C1 segment of cervical spinal cord (tissue), 14 donors: ENCODE measurements around the gene DHRS2.
"Not testable (repeated sequence)": the region's sequence is repeated elsewhere in the genome, so short reads cannot be mapped to it uniquely, and the experiment has no call there.

ENCODE experiments used
- DNase-seq, 14 donors: peaks; one replicate each; lab custom pipeline; 2025; lab: John Stamatoyannopoulos, UW

Gene DHRS2

DNA sequence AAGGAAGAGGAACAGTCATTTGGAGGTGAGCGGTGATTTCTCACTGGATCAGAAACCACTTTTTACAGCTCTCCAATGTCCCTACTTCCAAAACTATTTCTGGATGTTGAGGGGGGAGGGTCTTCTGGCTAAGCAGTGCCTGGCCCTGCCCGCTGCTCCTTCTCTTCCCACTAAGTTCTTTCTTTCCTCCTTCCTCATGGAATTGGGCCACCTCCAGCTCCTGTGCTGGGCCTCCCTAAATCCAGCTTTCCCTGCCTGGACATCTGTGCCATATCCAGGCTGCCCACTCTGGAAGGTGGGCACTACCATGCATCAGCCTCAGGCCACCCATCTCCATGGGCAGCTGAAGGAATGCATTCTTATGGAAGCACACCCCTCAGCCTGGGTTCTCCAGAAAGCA is 11.5 kb downstream of the DHRS2 start:
- DNase-seq, result no peak

- no peak for DNase-seq
These were observed 12.7 kb downstream of the DHRS2 start for GRCh38 chr14:23648764-23649460.

GRCh38 chr14:23650506-23650905 is 14.3 kb downstream of the DHRS2 start:
- no peak for DNase-seq

DNA sequence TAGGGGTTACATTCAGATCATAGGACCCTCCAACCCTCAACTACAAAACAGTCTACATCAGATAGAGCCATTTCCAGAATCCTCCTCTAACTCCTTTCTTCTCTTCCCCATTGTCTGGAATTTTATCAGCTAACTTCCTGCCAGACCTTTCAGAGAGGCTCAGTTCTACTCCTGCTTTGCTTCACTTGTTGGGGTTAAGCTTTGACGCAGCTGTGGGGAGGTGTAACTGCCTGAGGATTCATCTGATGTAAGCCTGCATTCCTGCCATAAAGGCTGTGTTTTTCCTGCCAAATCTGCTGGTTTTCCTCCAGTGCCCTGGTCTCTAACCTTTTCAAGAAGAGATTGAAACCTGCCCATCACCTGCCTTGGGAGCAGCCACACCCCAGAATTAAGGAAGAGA is 16.9 kb downstream of the DHRS2 start:
- DNase-seq, result no peak

DNA sequence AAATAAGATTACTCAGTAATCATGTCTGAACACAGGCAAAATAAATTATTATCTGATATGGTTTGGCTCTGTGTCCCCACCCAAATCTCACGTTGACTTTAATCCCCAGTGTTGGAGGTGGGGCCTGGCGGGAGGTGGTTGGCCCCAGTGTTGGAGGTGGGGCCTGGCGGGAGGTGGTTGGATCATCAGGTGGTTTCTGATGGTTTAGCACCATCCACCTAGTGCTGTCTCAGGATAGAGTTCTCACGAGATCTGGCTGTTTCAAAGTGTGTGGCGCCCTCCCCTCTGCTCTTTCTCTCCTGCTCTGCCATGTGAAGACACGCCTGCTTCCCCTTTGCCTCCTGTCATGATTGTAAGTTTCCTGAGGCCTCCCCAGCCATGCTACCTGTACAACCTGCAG is 18.1 kb downstream of the DHRS2 start:
- DNase-seq, result no peak

- DNase-seq, result no peak
These were observed 21.9 kb downstream of the DHRS2 start for GRCh38 chr14:23657959-23658470.

DNA sequence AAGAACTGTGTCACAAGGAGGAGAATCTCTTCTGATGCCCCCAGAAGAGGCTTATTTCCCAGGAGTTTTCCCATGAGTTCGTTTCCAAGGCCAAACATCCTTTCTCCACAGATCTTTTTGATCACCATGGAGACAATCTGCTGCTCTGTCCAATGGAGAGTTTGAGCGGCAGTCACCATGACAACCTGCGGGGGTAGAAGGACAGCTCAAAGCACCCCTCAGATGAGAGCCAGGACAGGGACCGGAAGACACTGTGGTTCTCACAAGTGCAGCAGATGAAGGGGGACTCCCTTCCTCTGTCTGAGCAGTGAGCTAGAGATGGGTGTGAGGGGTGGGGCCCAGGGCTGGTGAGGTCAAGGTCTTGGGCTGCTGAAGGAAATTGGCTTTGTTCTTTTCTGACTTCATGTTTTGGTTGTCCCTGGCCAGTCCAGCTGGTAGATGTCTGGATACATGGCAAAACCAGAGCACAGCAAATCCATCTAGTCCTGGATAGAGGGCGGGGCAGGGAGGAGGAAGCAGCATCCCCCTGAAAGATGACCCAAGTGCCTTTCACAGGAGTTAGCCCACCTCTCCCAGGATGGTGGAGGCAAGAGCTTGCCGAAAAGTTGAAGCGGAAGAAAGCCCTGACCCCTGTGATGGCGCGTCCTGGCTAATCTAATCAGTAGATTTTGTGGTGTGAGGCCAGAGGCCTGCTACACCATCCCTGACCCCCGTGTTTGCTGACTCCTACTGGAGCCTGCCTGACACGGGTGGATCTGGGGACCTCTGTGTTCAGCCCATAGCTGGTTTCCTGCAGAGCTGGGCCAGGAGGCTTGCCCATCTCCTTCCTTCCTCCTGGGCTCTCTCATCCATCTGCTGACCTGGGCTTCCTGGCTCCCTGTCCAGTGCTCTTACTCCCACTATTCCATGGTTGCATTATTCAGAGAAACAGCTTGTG is 24.4 kb downstream of the DHRS2 start:
- DNase-seq, result no peak

DNA sequence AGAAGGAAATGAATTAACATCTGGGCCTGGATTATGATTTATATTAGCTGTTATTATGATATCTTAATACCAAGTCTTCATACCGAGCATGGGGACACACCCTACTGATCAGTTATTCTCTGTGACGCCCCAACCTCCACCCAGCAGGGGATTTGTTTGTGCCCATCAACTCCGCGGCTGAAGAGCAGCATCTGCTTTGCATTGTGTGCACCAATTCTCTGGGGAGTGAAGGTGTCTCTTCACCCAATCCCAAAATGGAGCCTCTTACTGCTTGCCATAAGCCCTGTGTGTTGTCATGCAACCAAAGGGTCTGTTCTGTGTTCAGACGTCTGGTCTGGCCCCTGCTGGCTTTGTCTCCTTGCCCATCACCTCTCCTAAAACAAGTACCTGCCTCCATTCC is 25.4 kb downstream of the DHRS2 start:
- DNase-seq, result no peak

GRCh38 chr14:23663127-23663526 is 27.0 kb downstream of the DHRS2 start:
- DNase-seq, result no peak

DNA sequence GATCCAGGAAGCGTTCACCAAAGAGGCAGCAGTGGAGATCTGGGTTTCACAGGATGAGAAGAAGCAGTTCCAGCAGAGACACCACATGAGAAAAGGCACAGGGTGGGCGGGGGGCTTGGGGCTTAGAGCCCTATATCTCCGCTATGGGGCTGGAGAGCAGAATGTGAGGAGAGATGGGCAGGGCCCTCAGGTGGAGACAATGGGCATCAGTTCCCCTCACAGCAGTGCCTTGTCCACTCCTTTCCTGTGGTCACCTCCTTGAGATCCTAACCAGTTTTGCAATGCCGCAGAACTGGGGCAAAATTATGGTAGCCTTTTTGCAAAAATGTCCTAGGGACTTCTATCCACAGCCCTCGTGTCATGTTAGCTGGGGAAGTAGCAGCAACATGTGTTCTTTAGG is 27.5 kb downstream of the DHRS2 start:
- no peak for DNase-seq

DNA sequence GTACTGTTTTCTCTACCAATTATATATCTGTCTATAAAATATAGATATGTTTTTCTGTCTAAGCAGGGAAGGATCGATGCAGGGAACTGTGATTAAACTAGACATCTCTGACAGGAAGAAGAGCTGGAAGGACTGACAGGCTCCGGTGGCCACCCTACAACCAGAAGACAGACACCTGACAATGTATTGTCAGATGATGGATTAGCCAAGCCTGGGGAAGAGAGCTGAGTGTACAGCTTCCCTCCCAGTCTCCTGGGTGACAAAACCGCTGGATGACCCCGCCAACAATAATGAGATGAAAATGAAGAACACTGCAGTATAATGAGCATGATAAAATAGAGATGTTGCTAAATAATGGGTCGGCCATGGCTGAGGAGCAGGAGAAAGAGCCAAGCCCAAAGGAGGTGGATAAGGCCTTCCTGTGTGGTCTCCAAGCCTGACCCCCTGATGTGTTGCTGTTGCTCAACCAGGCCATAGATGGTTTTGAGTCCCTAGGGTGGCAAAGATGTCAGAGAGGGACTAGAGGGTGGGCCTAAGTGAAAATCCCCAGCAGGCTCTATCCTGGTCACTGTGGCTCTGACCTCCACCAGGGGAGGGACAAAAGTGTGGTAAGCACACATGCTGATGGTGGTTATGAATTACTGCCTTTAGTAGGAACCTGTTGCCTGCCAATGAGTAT is 28.2 kb downstream of the DHRS2 start:
- no peak for DNase-seq

DNA sequence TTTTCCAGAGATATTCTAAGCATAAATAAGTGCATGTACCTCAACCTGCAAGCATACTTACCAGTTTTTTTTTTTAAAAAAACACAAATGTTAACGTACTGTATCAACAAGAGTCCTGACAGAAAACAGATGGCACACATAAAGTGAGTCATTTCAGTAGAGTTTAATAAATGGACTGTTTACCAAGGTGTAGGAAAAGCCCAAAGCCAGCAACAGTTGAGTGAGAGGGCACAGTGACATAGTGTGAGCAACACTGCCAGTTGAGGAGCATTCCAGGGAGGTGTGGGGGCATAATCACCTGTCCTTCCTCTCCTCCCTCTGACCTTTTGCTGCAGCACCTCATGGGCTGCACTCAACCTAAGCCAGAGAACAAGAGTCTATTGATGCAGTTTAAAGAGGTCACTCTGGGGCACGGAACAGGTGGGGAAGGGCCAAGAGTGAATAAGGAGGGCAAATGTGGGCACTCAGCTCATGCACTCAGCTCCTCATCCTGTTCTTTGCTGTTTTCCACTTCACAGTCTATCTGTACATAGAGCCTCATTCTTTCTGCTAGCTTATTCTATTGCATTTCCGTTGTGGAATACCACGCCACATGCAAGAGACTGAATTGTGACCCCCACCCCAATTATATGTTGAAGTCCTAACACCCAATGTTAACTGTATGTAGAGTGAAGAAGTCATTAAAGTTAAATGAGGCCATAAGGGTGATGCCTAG is 29.3 kb downstream of the DHRS2 start:
- no peak for DNase-seq

- DNase-seq, result no peak
These were observed 31.0 kb downstream of the DHRS2 start for GRCh38 chr14:23667134-23667533.

GRCh38 chr14:23669441-23669840 is 33.3 kb downstream of the DHRS2 start:
- DNase-seq, result no peak

GRCh38 chr14:23670481-23670880 is 34.3 kb downstream of the DHRS2 start:
- no peak for DNase-seq

DNA sequence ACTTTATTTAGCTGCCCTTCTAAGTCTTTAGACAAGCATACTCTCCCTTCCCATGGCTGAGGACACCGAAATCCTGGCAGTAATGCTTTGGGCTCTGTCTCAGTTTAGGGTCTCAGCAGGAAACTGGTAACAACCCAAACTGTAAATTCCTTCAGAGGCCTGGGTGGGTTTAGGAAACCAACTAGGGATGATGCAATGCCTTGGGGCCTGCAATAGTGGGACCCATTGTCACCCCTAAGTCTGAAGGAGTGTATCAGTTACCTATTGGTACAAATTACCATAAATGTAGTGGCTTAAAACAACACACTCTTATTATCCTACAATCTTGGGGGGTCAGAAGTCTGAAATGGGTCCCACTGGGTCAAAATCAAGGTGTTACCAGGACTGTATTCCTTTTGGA is 36.0 kb downstream of the DHRS2 start:
- DNase-seq, result no peak

GRCh38 chr14:23675337-23675736 is 39.2 kb downstream of the DHRS2 start:
- no peak for DNase-seq

GRCh38 chr14:23675906-23676305 is 39.7 kb downstream of the DHRS2 start:
- no peak for DNase-seq

GRCh38 chr14:23681337-23681736 is 45.2 kb downstream of the DHRS2 start:
- DNase-seq, result no peak

GRCh38 chr14:23689709-23690514 is 53.7 kb downstream of the DHRS2 start:
- DNase-seq, result not testable (repeated sequence)

DNA sequence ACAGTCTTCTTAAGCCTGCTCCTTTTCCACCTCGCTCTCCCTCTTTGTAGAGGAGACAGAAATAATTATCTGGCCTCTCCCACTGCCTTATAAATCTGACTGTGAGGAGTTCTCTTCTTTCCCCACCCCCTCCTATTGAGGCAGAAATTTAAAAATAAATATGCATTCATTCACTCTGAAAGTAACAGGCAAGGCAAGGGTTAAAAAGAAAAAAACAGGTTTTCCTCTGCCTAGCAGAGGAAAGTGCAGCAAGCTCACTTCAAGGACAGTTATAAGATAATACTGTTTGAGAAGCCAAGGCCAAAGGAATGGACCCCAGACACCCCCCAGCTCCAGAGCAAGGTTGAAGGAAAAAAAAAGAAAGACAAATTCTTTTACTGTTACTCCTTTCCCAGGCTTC is 56.3 kb downstream of the DHRS2 start:
- DNase-seq, result no peak
